Measurements from ENCODE around the gene HCN4.
"Not testable (repeated sequence)": the region's sequence is repeated elsewhere in the genome, so short reads cannot be mapped to it uniquely, and the experiment has no call there.

The HCN4 gene

GRCh38 chr15:73325191-73325861, 43.4 kb downstream of the HCN4 start:
- DNase-seq (ENCODE audit: low spot score): no peak

- no peak for DNase-seq (ENCODE audit: low spot score)
Observed at GRCh38 chr15:73324496-73325170, 44.1 kb downstream of the HCN4 start.

- DNase-seq (ENCODE audit: low spot score): no peak
Observed at GRCh38 chr15:73323956-73324355, 44.8 kb downstream of the HCN4 start.

GRCh38 chr15:73323374-73323955, 45.3 kb downstream of the HCN4 start:
- no peak for DNase-seq (ENCODE audit: low spot score)

GRCh38 chr15:73322665-73323373, 45.9 kb downstream of the HCN4 start:
- DNase-seq (ENCODE audit: low spot score): no peak

- DNase-seq (ENCODE audit: low spot score): no peak
Observed at GRCh38 chr15:73321496-73322450, 47.0 kb downstream of the HCN4 start.

GRCh38 chr15:73320619-73321180, 48.1 kb downstream of the HCN4 start:
- DNase-seq (ENCODE audit: low spot score): no peak

GRCh38 chr15:73319460-73320245, 49.1 kb downstream of the HCN4 start:
- DNase-seq (ENCODE audit: low spot score): no peak

- no peak for DNase-seq (ENCODE audit: low spot score)
Observed at GRCh38 chr15:73318463-73319351, 50.1 kb downstream of the HCN4 start.

GRCh38 chr15:73317651-73318462, 50.9 kb downstream of the HCN4 start:
- DNase-seq (ENCODE audit: low spot score): no peak

GRCh38 chr15:73313861-73314260, 54.9 kb downstream of the HCN4 start:
- no peak for DNase-seq (ENCODE audit: low spot score)

- DNase-seq (ENCODE audit: low spot score): no peak
Observed at GRCh38 chr15:73308305-73308704, 60.5 kb downstream of the HCN4 start.

GRCh38 chr15:73305331-73306211, 63.2 kb downstream of the HCN4 start:
- DNase-seq (ENCODE audit: low spot score): peak; percentile 26

- DNase-seq (ENCODE audit: low spot score): no peak
Observed at GRCh38 chr15:73303636-73304035, 65.1 kb downstream of the HCN4 start.

- DNase-seq (ENCODE audit: low spot score): not testable (repeated sequence)
Observed at GRCh38 chr15:73300286-73300685, 68.5 kb downstream of the HCN4 start.

GRCh38 chr15:73298522-73299245, 70.1 kb downstream of the HCN4 start:
- DNase-seq (ENCODE audit: low spot score): no peak
